ENCODE measurements around the gene SEC24C.
A peak's percentile ranks its signal among the peaks of the same experiment; 100 is the strongest.
"Not testable (repeated sequence)": the region's sequence is repeated elsewhere in the genome, so short reads cannot be mapped to it uniquely, and the experiment has no call there.

The SEC24C gene

GRCh38 chr10:73743905-73744663 is at the start of gene SEC24C:
Gene SEC24C, plus strand, starts transcription at chr10:73744372. Its CDS starts 2,461 bp downstream, at chr10:73746833.
- peaks cover 2% of the 10 kb centered on the region for H3K36me3 ChIP-seq (ENCODE audit: control insufficient read depth, insufficient read depth, low read length)
- H3K9ac ChIP-seq (ENCODE audit: low read length) = peak within 1 kb of the TSS; percentile 100
- no peaks in the 10 kb centered on the region for H3K27me3 ChIP-seq (ENCODE audit: control insufficient read depth, insufficient read depth, low read length)
- H3K4me3 ChIP-seq (ENCODE audit: low read length) = peak within 1 kb of the TSS; percentile 100
- peaks cover 11% of the 10 kb centered on the region for H3K4me1 ChIP-seq (ENCODE audit: control insufficient read depth, insufficient read depth, low read length)
- peak within 1 kb of the TSS; percentile 98 for H3K27ac ChIP-seq (ENCODE audit: low read depth, low read length)

GRCh38 chr10:73695302-73695701 is 48.9 kb upstream of the SEC24C start:
- not testable (repeated sequence) for H3K9ac ChIP-seq (ENCODE audit: low read length); H3K4me3 ChIP-seq (ENCODE audit: low read length); H3K4me1 ChIP-seq (ENCODE audit: control insufficient read depth, insufficient read depth, low read length); H3K36me3 ChIP-seq (ENCODE audit: control insufficient read depth, insufficient read depth, low read length); H3K27me3 ChIP-seq (ENCODE audit: control insufficient read depth, insufficient read depth, low read length); H3K27ac ChIP-seq (ENCODE audit: low read depth, low read length)

GRCh38 chr10:73697675-73698159 is 46.5 kb upstream of the SEC24C start, which contains the start of gene AGAP5:
Gene AGAP5, minus strand, starts transcription at chr10:73698109. Its CDS starts 354 bp downstream, at chr10:73697755.
- not testable (repeated sequence) for H3K36me3 ChIP-seq (ENCODE audit: control insufficient read depth, insufficient read depth, low read length); H3K9ac ChIP-seq (ENCODE audit: low read length); H3K27me3 ChIP-seq (ENCODE audit: control insufficient read depth, insufficient read depth, low read length); H3K4me1 ChIP-seq (ENCODE audit: control insufficient read depth, insufficient read depth, low read length); H3K27ac ChIP-seq (ENCODE audit: low read depth, low read length); H3K4me3 ChIP-seq (ENCODE audit: low read length)

- H3K27me3 ChIP-seq (ENCODE audit: control insufficient read depth, insufficient read depth, low read length); H3K36me3 ChIP-seq (ENCODE audit: control insufficient read depth, insufficient read depth, low read length); H3K9ac ChIP-seq (ENCODE audit: low read length); H3K4me3 ChIP-seq (ENCODE audit: low read length); H3K27ac ChIP-seq (ENCODE audit: low read depth, low read length); H3K4me1 ChIP-seq (ENCODE audit: control insufficient read depth, insufficient read depth, low read length): not testable (repeated sequence)
These were observed 45.4 kb upstream of the SEC24C start for GRCh38 chr10:73698819-73699218.

- H3K4me1 ChIP-seq (ENCODE audit: control insufficient read depth, insufficient read depth, low read length); H3K36me3 ChIP-seq (ENCODE audit: control insufficient read depth, insufficient read depth, low read length); H3K4me3 ChIP-seq (ENCODE audit: low read length); H3K27ac ChIP-seq (ENCODE audit: low read depth, low read length); H3K9ac ChIP-seq (ENCODE audit: low read length); H3K27me3 ChIP-seq (ENCODE audit: control insufficient read depth, insufficient read depth, low read length): not testable (repeated sequence)
These were observed 40.2 kb upstream of the SEC24C start for GRCh38 chr10:73703924-73704323.

GRCh38 chr10:73705506-73706072 is 38.6 kb upstream of the SEC24C start:
- not testable (repeated sequence) for H3K4me3 ChIP-seq (ENCODE audit: low read length); H3K27ac ChIP-seq (ENCODE audit: low read depth, low read length); H3K4me1 ChIP-seq (ENCODE audit: control insufficient read depth, insufficient read depth, low read length); H3K9ac ChIP-seq (ENCODE audit: low read length); H3K36me3 ChIP-seq (ENCODE audit: control insufficient read depth, insufficient read depth, low read length); H3K27me3 ChIP-seq (ENCODE audit: control insufficient read depth, insufficient read depth, low read length)

GRCh38 chr10:73706488-73706887 is 37.7 kb upstream of the SEC24C start:
- H3K36me3 ChIP-seq (ENCODE audit: control insufficient read depth, insufficient read depth, low read length); H3K4me3 ChIP-seq (ENCODE audit: low read length); H3K27ac ChIP-seq (ENCODE audit: low read depth, low read length); H3K27me3 ChIP-seq (ENCODE audit: control insufficient read depth, insufficient read depth, low read length); H3K9ac ChIP-seq (ENCODE audit: low read length); H3K4me1 ChIP-seq (ENCODE audit: control insufficient read depth, insufficient read depth, low read length): not testable (repeated sequence)

GRCh38 chr10:73707628-73708027 is 36.5 kb upstream of the SEC24C start:
- not testable (repeated sequence) for H3K4me3 ChIP-seq (ENCODE audit: low read length); H3K4me1 ChIP-seq (ENCODE audit: control insufficient read depth, insufficient read depth, low read length); H3K36me3 ChIP-seq (ENCODE audit: control insufficient read depth, insufficient read depth, low read length); H3K27me3 ChIP-seq (ENCODE audit: control insufficient read depth, insufficient read depth, low read length); H3K27ac ChIP-seq (ENCODE audit: low read depth, low read length); H3K9ac ChIP-seq (ENCODE audit: low read length)

- not testable (repeated sequence) for H3K4me1 ChIP-seq (ENCODE audit: control insufficient read depth, insufficient read depth, low read length); H3K9ac ChIP-seq (ENCODE audit: low read length); H3K4me3 ChIP-seq (ENCODE audit: low read length); H3K36me3 ChIP-seq (ENCODE audit: control insufficient read depth, insufficient read depth, low read length); H3K27ac ChIP-seq (ENCODE audit: low read depth, low read length); H3K27me3 ChIP-seq (ENCODE audit: control insufficient read depth, insufficient read depth, low read length)
These were observed 36.0 kb upstream of the SEC24C start for GRCh38 chr10:73708122-73708521.

GRCh38 chr10:73711683-73712082 is 32.5 kb upstream of the SEC24C start:
- H3K36me3 ChIP-seq (ENCODE audit: control insufficient read depth, insufficient read depth, low read length); H3K9ac ChIP-seq (ENCODE audit: low read length); H3K4me3 ChIP-seq (ENCODE audit: low read length); H3K27ac ChIP-seq (ENCODE audit: low read depth, low read length); H3K27me3 ChIP-seq (ENCODE audit: control insufficient read depth, insufficient read depth, low read length); H3K4me1 ChIP-seq (ENCODE audit: control insufficient read depth, insufficient read depth, low read length): not testable (repeated sequence)

- not testable (repeated sequence) for H3K27ac ChIP-seq (ENCODE audit: low read depth, low read length); H3K4me1 ChIP-seq (ENCODE audit: control insufficient read depth, insufficient read depth, low read length); H3K4me3 ChIP-seq (ENCODE audit: low read length); H3K9ac ChIP-seq (ENCODE audit: low read length); H3K27me3 ChIP-seq (ENCODE audit: control insufficient read depth, insufficient read depth, low read length); H3K36me3 ChIP-seq (ENCODE audit: control insufficient read depth, insufficient read depth, low read length)
These were observed 30.3 kb upstream of the SEC24C start for GRCh38 chr10:73713912-73714311.

- not testable (repeated sequence) for H3K9ac ChIP-seq (ENCODE audit: low read length); H3K27ac ChIP-seq (ENCODE audit: low read depth, low read length); H3K27me3 ChIP-seq (ENCODE audit: control insufficient read depth, insufficient read depth, low read length); H3K4me3 ChIP-seq (ENCODE audit: low read length); H3K4me1 ChIP-seq (ENCODE audit: control insufficient read depth, insufficient read depth, low read length); H3K36me3 ChIP-seq (ENCODE audit: control insufficient read depth, insufficient read depth, low read length)
These were observed 29.7 kb upstream of the SEC24C start for GRCh38 chr10:73714483-73714882.

Measured in rectal smooth muscle tissue (tissue), 1 donor.